Renal pelvis (tissue), 4 donors: ENCODE data around the gene DGUOK. TPM values are rescaled to one million over a fixed set of nuclear protein-coding genes. Genes with fewer than 3 reads are reported as not detected.
"Not testable (repeated sequence)": the region's sequence is repeated elsewhere in the genome, so short reads cannot be mapped to it uniquely, and the experiment has no call there.

ENCODE experiments used
- DNase-seq: peaks from one replicate; pipeline ENCODE4 v3.0.0-alpha.2; 2013
- polyA plus RNA-seq, 3 donors: library from polyadenylated mRNA; unstranded; fragments of 120-200 nt; gene quantifications; one replicate each; pipeline ENCODE4 v1.2.1, GENCODE V29; 2013; ENCODE audit not compliant: insufficient read length in 3 of 3

Gene DGUOK
- polyA plus RNA-seq, 3 donors, result 62.8 to 65.1 (median 63.6) TPM

GRCh38 chr2:73938718-73939352 is 12.2 kb downstream of the DGUOK start:
- no peak for DNase-seq

DNA sequence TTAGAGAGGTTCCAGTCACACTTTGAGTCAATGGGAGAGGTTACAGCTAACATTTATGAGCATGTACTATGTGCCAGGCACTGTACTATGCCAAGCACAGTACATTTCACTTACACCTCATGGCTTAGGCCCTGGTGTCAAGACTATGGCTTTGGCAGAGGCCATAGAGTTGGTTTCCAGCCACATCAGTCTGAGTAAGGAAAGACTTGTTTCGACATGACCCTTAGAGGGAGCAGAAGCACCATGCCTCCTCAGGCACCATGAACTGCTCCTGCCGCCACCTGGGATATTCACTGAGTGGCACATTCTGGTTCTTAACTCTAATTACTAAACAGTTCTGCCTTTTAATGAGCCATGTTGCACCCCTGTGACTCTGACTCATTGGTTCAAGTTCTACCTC is 12.7 kb downstream of the DGUOK start:
- DNase-seq, result no peak

- not testable (repeated sequence) for DNase-seq
These were observed 13.4 kb downstream of the DGUOK start for GRCh38 chr2:73940066-73940465.

DNA sequence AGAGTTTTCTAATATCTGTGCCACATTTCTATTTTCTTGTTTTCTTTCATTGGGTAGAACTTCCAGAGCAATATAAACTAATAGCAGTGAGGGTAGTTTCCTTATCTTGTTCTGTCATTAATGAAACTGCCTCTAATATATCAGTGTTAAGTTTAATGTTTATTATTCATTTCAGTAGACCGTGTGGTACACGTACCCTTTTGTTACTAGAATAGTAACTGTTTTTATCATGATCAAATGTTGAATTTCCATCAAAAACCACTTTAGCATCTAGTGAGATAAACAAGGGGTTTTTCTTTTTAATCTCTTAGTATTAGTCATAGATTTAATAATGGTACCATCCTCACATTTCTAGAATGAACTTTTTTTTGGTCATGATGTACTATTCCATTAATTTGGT is 16.0 kb downstream of the DGUOK start:
- DNase-seq, result no peak

GRCh38 chr2:73944714-73945113 is 18.0 kb downstream of the DGUOK start:
- DNase-seq, result no peak

DNA sequence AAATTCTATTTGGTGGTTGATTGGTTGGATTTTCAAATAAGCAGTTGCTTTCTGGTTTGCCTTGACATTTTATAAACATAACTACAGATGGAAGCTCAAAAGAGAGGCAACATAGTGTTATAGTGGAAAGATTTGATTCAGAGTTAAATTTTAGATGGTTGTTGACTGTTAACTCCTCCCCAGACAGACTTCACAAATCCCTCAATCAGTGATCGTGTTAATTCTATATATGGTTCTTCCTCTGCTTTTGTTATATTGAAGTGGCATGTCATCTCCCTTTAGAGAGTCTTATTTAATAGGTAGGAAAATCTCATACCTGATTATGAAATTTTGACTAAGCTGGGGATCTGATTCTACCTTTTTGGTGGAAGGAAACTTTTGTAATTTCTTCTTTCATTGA is 19.5 kb downstream of the DGUOK start:
- no peak for DNase-seq

DNA sequence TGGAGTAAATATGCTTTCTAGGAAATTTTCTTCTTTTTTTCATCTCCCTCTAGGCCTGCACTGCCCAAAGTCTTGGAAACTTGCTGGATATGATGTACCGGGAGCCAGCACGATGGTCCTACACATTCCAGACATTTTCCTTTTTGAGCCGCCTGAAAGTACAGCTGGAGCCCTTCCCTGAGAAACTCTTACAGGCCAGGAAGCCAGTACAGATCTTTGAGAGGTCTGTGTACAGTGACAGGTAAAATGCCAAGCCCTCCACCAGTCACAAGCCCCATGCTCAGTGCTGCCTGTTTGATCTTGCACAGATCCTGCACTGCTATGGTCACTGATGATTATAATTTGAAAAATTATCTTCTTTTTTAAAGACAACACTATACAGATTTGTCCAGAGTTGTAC is 20.0 kb downstream of the DGUOK start:
- no peak for DNase-seq

DNA sequence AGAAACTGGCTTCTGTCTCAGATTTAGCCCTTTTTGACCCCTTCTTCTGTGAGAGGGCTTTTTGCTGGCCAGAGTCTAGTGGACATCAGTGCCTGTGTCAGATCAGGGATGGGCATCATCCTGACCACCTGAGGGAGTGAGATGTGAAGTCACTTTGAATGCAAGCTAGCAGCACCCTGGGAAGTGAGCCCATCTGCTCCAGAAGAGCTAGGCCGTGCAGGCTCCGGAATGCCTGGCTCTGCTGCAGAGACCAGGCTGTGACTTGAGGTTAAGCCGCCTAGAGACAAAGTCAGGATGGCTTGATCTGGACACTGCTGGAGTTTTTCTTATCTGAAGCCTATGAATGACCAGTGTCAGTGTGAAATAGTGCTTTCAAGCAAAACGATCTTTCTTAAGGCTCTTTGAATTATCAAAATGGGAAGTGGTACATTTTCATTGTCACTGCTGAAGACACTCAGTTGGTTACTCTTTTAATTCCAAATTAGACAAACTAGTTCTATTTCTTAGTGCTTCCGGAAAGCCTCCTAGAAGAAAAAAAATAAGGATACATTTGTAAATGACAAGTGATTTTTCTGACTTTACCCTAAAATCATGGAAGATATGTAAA is 20.8 kb downstream of the DGUOK start:
- DNase-seq, result no peak

- DNase-seq, result no peak
These were observed 23.1 kb downstream of the DGUOK start for GRCh38 chr2:73949802-73950201.

- no peak for DNase-seq
These were observed 26.1 kb downstream of the DGUOK start for GRCh38 chr2:73952499-73953446.

DNA sequence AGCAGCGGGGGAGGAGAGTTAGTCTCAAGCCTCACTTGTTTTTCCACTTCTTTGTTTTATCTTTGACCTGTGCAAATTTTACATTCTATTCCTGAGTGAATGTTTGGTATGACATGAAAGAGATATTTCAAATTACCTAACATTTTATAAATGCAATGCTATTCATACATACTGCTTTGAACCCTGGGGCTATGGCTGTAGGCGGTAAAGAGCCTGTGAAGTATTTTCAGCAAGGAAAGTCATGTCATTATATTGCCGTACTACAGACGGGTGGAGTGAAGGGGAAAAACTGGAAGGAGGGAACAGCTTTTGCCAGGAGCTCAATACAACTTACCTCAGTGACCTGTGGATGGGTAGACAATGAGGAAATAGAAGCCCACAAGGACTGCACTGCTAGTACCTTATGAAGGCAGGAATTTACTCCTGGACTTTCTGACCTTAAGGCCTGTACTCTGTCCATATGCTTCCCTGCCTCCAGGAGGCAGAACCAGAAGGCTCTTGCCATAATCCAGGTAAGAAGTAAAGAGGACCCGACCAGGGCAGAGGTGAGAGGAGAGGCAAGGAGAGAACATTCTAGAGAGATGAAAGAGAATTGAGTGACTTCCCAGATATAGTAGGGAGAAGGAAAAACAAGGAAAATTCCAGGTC is 29.7 kb downstream of the DGUOK start:
- no peak for DNase-seq

DNA sequence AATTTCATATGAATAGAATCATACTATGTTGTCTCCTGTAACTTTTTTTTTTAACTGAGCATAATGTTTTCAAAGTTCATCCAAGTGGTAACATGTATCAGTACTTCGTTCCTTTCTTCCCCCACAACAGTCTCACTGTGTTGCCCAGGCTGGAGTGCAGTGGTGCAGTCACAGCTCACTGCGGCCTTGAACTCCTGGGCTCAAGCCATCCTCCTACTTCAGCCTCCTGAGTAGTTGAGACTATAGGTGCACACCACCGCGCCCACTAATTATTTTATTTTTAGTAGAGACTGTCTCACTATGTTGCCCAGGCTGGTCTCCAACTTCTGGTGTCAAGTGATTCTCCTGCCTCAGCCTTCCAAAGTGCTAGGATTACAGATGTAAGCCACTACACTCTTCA is 34.6 kb downstream of the DGUOK start:
- no peak for DNase-seq

DNA sequence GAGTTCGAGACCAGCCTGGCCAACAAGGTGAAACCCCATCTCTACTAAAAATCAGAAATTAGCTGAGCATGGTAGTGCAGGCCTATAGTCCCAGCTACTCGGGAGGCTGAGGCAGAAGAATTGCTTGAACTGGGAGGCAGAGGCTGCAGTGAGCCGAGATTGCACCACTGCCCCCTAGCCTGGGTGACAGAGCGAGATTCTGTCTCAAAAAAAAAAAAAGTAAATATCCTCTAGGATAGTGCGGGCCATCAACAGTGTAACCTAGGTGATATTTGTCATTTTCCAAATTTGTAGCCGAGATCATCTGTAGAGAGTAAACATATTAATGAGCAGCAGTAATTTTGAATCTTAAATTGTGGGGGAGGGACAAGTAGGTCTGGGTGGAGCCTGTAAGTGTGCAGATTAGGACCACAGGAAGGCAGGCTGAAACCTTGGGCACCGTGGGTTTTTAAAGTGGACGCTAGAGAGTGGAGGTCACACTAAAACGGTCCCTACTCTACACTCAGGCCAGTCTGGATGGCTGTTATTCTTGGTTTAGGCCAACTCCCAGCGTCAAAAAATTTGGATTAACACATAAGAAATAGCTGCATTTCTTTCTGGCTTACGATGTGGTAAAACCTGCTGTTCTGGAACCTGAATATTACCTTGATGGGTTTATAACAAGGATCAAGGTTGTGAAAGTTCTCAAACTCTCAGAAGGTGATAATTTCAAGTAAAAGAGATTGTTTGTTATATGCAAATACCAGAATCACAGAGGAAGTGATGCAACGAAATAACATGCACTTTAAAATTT is 35.3 kb downstream of the DGUOK start:
- no peak for DNase-seq

- DNase-seq, result no peak
These were observed 36.1 kb downstream of the DGUOK start for GRCh38 chr2:73962798-73963197.

- DNase-seq, result no peak
These were observed 36.9 kb downstream of the DGUOK start for GRCh38 chr2:73963385-73964120.

- no peak for DNase-seq
These were observed 37.5 kb downstream of the DGUOK start for GRCh38 chr2:73964223-73964622.

DNA sequence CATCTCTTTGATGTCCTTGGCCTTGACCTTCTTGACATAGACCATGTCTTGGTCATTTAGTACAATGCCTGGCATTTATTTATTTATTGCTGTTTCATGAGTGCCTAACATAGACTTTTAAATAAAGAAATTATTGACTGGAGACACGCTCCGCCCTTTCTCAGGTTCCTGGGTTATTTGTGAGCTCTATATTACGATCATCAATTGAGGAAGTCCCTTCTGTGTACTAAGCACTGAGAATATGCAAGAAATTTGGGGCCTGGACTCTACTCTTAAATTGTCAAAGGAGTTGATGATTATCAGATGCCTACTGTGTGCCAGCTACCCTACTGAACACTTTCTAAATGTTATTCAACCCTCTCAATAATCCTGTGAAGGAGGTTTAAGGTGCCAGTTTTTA is 38.4 kb downstream of the DGUOK start:
- DNase-seq, result no peak

DNA sequence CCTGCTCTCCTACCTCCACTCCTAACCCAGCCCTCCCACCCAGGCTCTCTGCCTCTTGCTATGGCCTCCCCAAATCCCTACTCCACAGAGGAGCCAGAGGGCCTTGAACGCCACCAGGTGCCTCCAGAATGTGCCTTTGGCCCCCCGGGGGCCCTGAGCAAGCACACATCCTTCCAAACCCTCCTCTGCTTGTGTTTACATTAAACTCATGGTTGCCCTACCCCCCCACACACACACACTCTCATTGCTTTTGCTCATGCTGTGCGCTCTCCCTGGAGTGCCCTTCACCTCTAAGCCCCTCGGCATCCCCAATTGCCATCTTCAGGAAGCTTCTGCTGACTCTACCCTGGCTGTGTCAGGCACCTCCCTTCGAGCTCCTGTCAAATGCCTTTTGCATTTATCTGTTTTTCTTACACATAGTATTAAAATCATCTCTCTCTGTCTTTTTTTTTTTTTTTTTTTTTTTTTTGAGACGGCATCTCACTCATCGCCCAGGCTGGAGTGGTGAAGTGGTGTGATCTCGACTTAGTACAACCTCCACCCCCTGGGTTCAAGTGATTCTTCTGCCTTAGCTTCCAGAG is 41.8 kb downstream of the DGUOK start:
- DNase-seq, result no peak

DNA sequence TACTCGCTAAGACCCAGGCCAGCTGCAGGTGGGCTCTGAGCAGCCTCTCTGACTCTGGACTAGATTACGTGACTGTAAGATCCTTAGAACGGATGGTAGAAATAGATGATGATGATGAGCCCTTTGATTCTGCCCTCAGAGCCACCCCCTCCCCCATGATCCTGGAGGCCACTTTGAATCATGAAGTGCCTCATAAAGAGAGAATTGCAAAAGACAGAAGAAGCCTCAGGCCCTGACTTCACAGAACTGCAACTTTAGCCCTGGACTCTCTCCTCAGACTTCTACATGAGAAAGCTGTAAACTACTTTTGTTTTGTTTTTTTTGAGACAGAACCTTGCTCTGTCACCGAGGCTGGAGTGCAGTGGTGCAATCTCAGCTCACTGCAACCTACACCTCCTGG is 42.7 kb downstream of the DGUOK start:
- DNase-seq, result no peak

GRCh38 chr2:73970141-73970803 is 43.6 kb downstream of the DGUOK start:
- DNase-seq, result no peak
